Ascending aorta (tissue), 2 donors: ENCODE measurements around the gene PPP1R37. TPM values are rescaled to one million over a fixed set of nuclear protein-coding genes. Genes with fewer than 3 reads are reported as not detected.

Source experiments
- DNase-seq, 2 donors: peaks; one replicate each; pipeline ENCODE4 v3.0.0-alpha.2; 2019; ENCODE audit warnings: low spot score in 2 of 2
- H3K27ac ChIP-seq, 2 donors: fragments of 200-600 bp; sonication (generic); one replicate each; pipeline ENCODE4 v1.5.1; 2016 to 2017; ENCODE audit warnings: mild to moderate bottlenecking in 1 of 2
- H3K27me3 ChIP-seq: fragments of 200-600 bp; sonication (generic); one replicate; pipeline ENCODE4 v1.5.1; 2017
- H3K36me3 ChIP-seq, 2 donors: fragments of 200-600 bp; sonication (generic); one replicate each; pipeline ENCODE4 v1.5.1; 2016
- H3K4me1 ChIP-seq, 2 donors: fragments of 200-600 bp; sonication (generic); one replicate each; pipeline ENCODE4 v1.5.1; 2016 to 2017; ENCODE audit warnings: mild to moderate bottlenecking in 1 of 2
- H3K4me3 ChIP-seq, 2 donors: fragments of 200-600 bp; sonication (generic); one replicate each; pipeline ENCODE4 v1.5.1; 2016 to 2017; ENCODE audit warnings: mild to moderate bottlenecking in 1 of 2
- H3K9me3 ChIP-seq, 2 donors: fragments of 200-600 bp; sonication (generic); one replicate each; pipeline ENCODE4 v1.5.1; 2016
- intact Hi-C: fragments of 100-400 bp; cut with DNase I; formaldehyde crosslinking; loops from one replicate; pipeline ENCODE4 v1.15.1; 2023
- total RNA-seq: library from RNA; depleted of rRNA; stranded (reverse); fragments of >200 nt; gene quantifications from one replicate; pipeline ENCODE4 v1.1.0, GENCODE V29; 2016
- TF ChIP-seq, protein P1 (sequence below), 3 experiments: fragments of 200-600 bp in 2 of 3; fragments of 450-650 bp in 1 of 3; sonication (generic) in 2 of 3; IDR thresholded peaks; one replicate each; pipeline ENCODE4 v1.5.1; 2016 to 2019; ENCODE audit warnings: antibody characterized with exemption in 3 of 3, mild to moderate bottlenecking in 1 of 3, moderate library complexity in 1 of 3

PPP1R37 gene
- total RNA-seq, 1 donor from 2014 or later: 17.6 TPM

GRCh38 chr19:45152504-45153338 is 59.7 kb downstream of the PPP1R37 start:
- Histone ChIP-seq H3K36me3 (no peaks in the 10 kb centered on the region), H3K27ac (no peak overlapping the region), H3K27me3 (peaks cover 17% of the 10 kb centered on the region), H3K9me3 (no peaks in the 10 kb centered on the region), H3K4me3 (peak overlapping the region; percentile 40 to 59), H3K4me1 (peaks cover 17 to 22% of the 10 kb centered on the region in 2 donors)
- intact Hi-C loops: no loop called here
- TF ChIP-seq, protein P1, sequence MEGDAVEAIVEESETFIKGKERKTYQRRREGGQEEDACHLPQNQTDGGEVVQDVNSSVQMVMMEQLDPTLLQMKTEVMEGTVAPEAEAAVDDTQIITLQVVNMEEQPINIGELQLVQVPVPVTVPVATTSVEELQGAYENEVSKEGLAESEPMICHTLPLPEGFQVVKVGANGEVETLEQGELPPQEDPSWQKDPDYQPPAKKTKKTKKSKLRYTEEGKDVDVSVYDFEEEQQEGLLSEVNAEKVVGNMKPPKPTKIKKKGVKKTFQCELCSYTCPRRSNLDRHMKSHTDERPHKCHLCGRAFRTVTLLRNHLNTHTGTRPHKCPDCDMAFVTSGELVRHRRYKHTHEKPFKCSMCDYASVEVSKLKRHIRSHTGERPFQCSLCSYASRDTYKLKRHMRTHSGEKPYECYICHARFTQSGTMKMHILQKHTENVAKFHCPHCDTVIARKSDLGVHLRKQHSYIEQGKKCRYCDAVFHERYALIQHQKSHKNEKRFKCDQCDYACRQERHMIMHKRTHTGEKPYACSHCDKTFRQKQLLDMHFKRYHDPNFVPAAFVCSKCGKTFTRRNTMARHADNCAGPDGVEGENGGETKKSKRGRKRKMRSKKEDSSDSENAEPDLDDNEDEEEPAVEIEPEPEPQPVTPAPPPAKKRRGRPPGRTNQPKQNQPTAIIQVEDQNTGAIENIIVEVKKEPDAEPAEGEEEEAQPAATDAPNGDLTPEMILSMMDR (IDR thresholded peaks at IDR 0.05): no peak
- DNase-seq: no peak

DNA sequence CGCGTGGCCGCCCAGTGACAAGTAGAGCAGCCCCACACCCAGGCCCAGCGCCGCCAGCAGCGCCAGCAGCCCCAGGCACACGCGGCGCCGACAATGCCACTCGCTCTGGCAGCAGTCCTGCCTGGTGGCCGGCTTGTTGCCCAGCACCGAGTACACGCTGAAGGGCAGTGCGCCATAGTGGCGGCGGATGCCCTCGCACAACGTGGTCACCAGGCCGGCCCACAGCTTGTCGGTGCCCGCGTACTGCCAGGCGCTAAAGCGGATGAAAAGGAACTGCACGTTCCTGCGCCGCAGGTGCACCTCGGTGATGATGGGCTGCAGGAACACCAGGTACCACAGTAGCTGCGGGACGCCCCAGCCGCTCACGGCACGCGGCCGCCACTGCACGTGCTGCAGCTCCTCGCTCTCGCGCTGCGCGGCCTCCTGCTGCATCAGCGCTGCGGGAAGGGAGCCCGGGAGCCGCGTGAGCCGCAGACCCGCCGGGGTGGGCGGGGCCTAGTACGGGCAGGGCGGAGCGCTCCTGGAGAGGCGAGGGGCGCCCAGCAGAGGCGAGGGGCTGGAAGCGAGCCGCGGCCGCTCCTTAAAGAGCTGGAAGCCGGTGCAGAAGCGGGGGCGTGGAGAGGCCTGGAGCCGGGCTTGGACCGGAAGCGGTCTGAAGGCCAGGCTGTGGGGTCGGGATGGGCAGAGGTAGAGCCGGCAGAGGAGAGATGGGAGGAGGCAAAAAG is 60.5 kb downstream of the PPP1R37 start:
- H3K27me3 ChIP-seq: peaks cover 20% of the 10 kb centered on the region
- no peak overlapping the region for H3K27ac ChIP-seq
- intact Hi-C loops: no loop called here
- no peaks in the 10 kb centered on the region for H3K9me3 ChIP-seq
- TF ChIP-seq, protein P1 (IDR thresholded peaks at IDR 0.05): no peak
- H3K36me3 ChIP-seq: no peaks in the 10 kb centered on the region
- DNase-seq: no peak
- H3K4me1 ChIP-seq: peaks cover 17 to 22% of the 10 kb centered on the region in 2 donors
- peak overlapping the region; percentile 40 to 59 for H3K4me3 ChIP-seq

- no peaks in the 10 kb centered on the region for H3K9me3 ChIP-seq
- peaks cover 17 to 22% of the 10 kb centered on the region in 2 donors for H3K4me1 ChIP-seq
- no peak for DNase-seq
- no peak overlapping the region for H3K27ac ChIP-seq
- peak overlapping the region in 1 of 2 donors; percentile 59 for H3K4me3 ChIP-seq
- H3K36me3 ChIP-seq: no peaks in the 10 kb centered on the region
- TF ChIP-seq, protein P1 (IDR thresholded peaks at IDR 0.05): no peak
- peaks cover 20% of the 10 kb centered on the region for H3K27me3 ChIP-seq
- intact Hi-C loops: no loop called here
These were observed 61.3 kb downstream of the PPP1R37 start for GRCh38 chr19:45154064-45154827.

DNA sequence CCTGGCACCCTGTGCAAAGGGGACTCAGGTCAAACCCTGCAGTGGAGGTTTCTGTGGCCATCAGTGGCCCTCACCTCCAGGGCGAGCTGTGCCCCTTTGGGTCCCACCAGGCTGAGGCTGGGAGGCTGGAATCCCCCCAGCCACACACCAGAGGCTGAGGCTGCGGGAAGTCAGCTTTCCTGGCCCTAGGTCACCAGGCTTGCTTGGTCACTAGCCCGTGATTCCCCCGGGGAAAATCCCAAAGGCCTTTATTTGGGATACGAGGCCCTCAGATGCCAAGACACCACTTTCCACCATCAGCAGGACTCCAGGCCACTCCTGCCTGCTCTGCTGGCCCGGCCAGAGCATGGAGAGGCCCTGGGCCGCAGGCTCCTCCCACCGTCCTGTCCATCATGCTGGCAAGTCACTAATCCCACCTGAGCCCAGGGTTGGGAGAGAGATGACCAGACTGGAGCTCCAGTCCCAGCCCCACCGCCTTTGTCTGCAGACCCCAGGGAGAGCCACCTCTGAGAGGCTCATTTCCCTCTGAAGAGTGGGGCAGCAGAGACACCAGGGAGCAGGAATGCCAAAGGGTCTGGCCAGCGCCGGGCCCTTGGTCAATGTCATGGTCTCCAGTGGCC is 63.1 kb downstream of the PPP1R37 start:
- TF ChIP-seq, protein P1 (IDR thresholded peaks at IDR 0.05): no peak
- Histone ChIP-seq H3K4me3 (no peak overlapping the region), H3K9me3 (no peaks in the 10 kb centered on the region), H3K27ac (no peak overlapping the region), H3K27me3 (peaks cover 19% of the 10 kb centered on the region), H3K4me1 (peaks cover 17 to 22% of the 10 kb centered on the region in 2 donors), H3K36me3 (no peaks in the 10 kb centered on the region)
- intact Hi-C loops: no loop called here
- no peak for DNase-seq

DNA sequence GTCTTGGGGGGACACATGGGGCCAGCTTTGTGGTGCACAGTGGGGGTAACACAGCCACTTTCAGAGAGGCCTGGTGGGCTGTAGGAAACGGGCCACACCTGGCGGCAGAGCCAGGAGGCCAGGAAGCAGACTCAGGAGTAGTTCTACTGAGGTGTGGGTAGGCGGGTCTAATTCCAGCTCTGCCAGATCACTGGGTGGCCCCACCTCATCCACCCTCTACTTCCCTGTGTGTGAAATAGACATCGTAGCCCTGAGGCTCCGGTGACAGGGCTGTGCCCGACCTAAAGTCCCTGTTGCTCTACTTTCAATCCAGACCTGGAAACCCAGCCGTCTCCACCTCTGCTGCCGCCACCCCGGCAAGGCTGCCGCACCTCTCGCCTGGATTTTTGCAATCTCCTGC is 63.8 kb downstream of the PPP1R37 start:
- intact Hi-C loops: no loop called here
- Histone ChIP-seq H3K4me1 (peaks cover 17 to 22% of the 10 kb centered on the region in 2 donors), H3K27ac (no peak overlapping the region), H3K27me3 (peaks cover 13% of the 10 kb centered on the region), H3K36me3 (no peaks in the 10 kb centered on the region), H3K4me3 (no peak overlapping the region), H3K9me3 (no peaks in the 10 kb centered on the region)
- no peak for DNase-seq
- TF ChIP-seq, protein P1 (IDR thresholded peaks at IDR 0.05): no peak
